A549 (cell line): Measurements from ENCODE around the gene AKAP8L.

Source experiments
- BHLHE40 ChIP-seq: IDR thresholded peaks from 2 replicates; pipeline ENCODE4 v1.6.1; 2012; ENCODE audit warnings: low read depth, low read length, inconsistent platforms
- CTCF ChIP-seq: fragments of >200 bp; sonication (Bioruptor Twin); formaldehyde crosslinking; IDR thresholded peaks from 3 replicates; pipeline ENCODE4 v1.5.1; 2016
- RNF2 ChIP-seq: fragments of 200-600 bp; sonication (generic); IDR thresholded peaks from 2 replicates; pipeline ENCODE4 v1.6.1; 2016; ENCODE audit warnings: low read depth, mild to moderate bottlenecking, antibody characterized with exemption, moderate library complexity, borderline replicate concordance

- no peak for TF ChIP-seq CTCF
- no peak for TF ChIP-seq RNF2
- TF ChIP-seq BHLHE40 = no peak
Measured at GRCh38 chr19:15438577-15438976, 19.8 kb upstream of the AKAP8L start.
